ENCODE data around the gene SLC18B1. TPM values are rescaled to one million over a fixed set of nuclear protein-coding genes. Genes with fewer than 3 reads are reported as not detected.
A peak's percentile ranks its signal among the peaks of the same experiment; 100 is the strongest.

SLC18B1 gene
- total RNA-seq (10 to 100 TPM; 34.0 to 38.5 TPM), polyA plus RNA-seq (ENCODE audit: insufficient read length in 2 of 2) (10 to 100 TPM; 46.1 to 57.8 TPM)
- long read RNA-seq, donor 1, transcript SLC18B1-201 (14 exons, 2,368 nt): major isoform, 6 of 2,262 reads
- long read RNA-seq, donor 1, partial matches to known transcripts: 708 of 2,262 reads
- long read RNA-seq, donor 1, other reads (novel, unspliced or antisense): 1,548 of 2,262 reads
- long read RNA-seq, donor 2, transcript SLC18B1-201 (14 exons, 2,368 nt): major isoform, 10 of 10 reads
- long read RNA-seq, donor 2, partial matches to known transcripts: 0 of 10 reads
- long read RNA-seq, donor 2, other reads (novel, unspliced or antisense): 0 of 10 reads
- long read RNA-seq, donor 3, transcript SLC18B1-201 (14 exons, 2,368 nt): major isoform, 5 of 5 reads
- long read RNA-seq, donor 3, partial matches to known transcripts: 0 of 5 reads
- long read RNA-seq, donor 3, other reads (novel, unspliced or antisense): 0 of 5 reads
- long read RNA-seq, donor 4, transcript SLC18B1-201 (14 exons, 2,368 nt): major isoform, 7 of 13,271 reads
- long read RNA-seq, donor 4, partial matches to known transcripts: 12,740 of 13,271 reads
- long read RNA-seq, donor 4, other reads (novel, unspliced or antisense): 524 of 13,271 reads

DNA sequence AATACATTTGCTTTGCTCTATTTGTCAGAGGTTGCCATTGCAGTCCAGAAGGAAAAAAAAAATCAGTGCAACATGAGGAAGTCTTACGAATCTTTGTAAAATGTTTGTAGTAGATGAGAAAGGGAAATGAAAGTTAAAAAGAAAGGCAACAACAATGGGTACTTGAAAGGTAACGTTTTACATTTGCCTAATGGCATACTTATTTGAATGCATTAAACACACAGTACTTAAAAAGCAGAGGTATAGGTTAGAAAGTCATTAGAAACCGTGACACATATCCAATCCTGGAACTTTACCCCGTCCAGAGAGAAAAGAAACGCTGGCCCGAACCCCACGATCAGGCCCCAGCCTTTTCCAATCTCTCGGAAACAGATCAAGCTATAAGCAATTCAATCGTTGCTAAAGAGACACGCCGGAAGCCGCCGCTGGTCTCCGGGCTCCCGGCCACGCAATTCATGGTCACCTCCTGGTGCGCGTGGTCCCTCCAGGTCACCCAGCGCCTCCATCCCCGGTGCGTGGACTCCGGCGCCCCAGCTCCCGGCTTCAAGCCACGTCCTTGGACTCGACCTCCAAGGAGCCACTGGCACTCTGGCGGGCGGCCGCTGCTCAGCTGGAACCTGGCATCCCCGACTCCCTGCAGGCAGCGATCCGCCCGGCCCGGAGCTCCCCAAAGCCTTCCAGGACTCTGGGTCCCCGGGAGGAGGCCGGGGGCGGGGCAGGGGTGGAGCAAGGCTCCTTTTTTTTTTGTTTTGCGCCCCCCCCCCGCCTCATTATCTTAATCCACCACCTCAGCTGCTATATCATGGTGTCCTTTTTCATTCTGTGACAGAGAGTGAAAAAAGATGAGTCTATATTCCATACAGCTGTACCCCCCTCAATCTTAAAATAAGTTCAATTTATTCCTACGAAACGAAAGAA lies at the start of gene SLC18B1:
Gene SLC18B1 (minus strand): TSS at position 687 of the 918 bp plus-strand sequence. CDS start 181 bp downstream, at position 506.
- 0% methylated on average over 28 of the region's 41 CpGs for WGBS (ENCODE audit: insufficient coverage)
- peaks cover 4% of the 10 kb centered on the region for H3K4me1 ChIP-seq (ENCODE audit: control insufficient read depth, insufficient read depth, low read length)
- H3K27me3 ChIP-seq (ENCODE audit: control insufficient read depth, insufficient read depth, low read length): no peaks in the 10 kb centered on the region
- DNase-seq (ENCODE audit: low read depth in 4 of 6, low spot score in 6 of 6): peak in 5 of 6 donors; percentile 43 to 78 (median 50)
- H3K4me3 ChIP-seq (ENCODE audit: low read depth, low read length): peak within 1 kb of the TSS; percentile 79
- H3K9me3 ChIP-seq (ENCODE audit: control insufficient read depth, insufficient read depth, low read length): no peaks in the 10 kb centered on the region
- H3K36me3 ChIP-seq (ENCODE audit: control insufficient read depth, insufficient read depth, low read length): no peaks in the 10 kb centered on the region
- peak within 1 kb of the TSS; percentile 83 for H3K27ac ChIP-seq (ENCODE audit: low read depth, low read length)

DNA sequence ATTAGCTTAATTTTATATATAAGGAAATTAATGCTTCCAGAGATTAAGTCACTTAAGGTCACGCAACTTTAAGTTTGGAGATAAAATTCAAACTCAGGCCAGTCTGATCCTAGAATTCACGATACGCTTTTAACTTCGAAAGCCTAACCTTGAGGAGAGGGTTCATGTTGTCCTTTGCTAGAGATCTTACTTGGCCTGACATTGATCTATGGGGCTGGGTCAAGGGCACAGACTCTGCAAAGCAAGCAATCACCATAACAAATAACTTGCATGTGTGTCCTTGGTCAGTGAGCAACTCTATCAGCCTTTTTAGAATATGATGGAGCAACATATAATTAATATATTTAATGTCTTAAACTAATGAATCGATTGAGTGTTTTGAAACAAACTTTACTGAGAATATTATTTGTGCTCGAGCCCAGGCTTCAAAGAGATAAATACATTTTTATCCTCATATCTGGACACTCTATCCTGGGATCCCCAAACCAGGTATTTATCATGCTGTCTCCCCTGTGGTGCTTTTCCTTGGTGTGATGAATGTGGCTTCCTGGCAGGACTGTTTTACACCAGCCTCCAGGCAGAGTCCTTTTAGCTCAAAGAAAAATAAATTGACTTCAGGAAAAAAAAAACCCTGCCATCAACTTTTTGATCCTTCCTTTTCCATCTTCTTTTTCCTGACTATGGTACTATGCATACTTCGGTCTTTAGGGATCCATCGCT lies 45.0 kb upstream of the SLC18B1 start:
- 82% methylated on average over 3 of the region's 8 CpGs for WGBS (ENCODE audit: insufficient coverage)
- Histone ChIP-seq H3K4me1 (ENCODE audit: control insufficient read depth, insufficient read depth, low read length) (no peaks in the 10 kb centered on the region), H3K4me3 (ENCODE audit: low read depth, low read length) (no peak overlapping the region), H3K27me3 (ENCODE audit: control insufficient read depth, insufficient read depth, low read length) (no peaks in the 10 kb centered on the region), H3K27ac (ENCODE audit: low read depth, low read length) (no peak overlapping the region), H3K36me3 (ENCODE audit: control insufficient read depth, insufficient read depth, low read length) (no peaks in the 10 kb centered on the region), H3K9me3 (ENCODE audit: control insufficient read depth, insufficient read depth, low read length) (no peaks in the 10 kb centered on the region)
- peak in 1 of 6 donors; percentile 26 for DNase-seq (ENCODE audit: low read depth in 4 of 6, low spot score in 6 of 6)

- WGBS (ENCODE audit: insufficient coverage): no CpG with 5 or more reads among the region's 1 CpG
- no peak for DNase-seq (ENCODE audit: low read depth in 4 of 6, low spot score in 6 of 6)
Observed at GRCh38 chr6:132841966-132842365, 43.5 kb upstream of the SLC18B1 start.

GRCh38 chr6:132832891-132833290 lies 34.5 kb upstream of the SLC18B1 start:
- WGBS (ENCODE audit: insufficient coverage): 73% methylated on average over 2 of the region's 6 CpGs
- Histone ChIP-seq H3K27ac (ENCODE audit: low read depth, low read length) (no peak overlapping the region), H3K4me1 (ENCODE audit: control insufficient read depth, insufficient read depth, low read length) (no peaks in the 10 kb centered on the region), H3K9me3 (ENCODE audit: control insufficient read depth, insufficient read depth, low read length) (no peaks in the 10 kb centered on the region), H3K36me3 (ENCODE audit: control insufficient read depth, insufficient read depth, low read length) (no peaks in the 10 kb centered on the region), H3K4me3 (ENCODE audit: low read depth, low read length) (no peak overlapping the region), H3K27me3 (ENCODE audit: control insufficient read depth, insufficient read depth, low read length) (no peaks in the 10 kb centered on the region)
- DNase-seq (ENCODE audit: low read depth in 4 of 6, low spot score in 6 of 6): no peak

More at GRCh38 chr6:132841966-132842365, 43.5 kb upstream of the SLC18B1 start:
- Histone ChIP-seq H3K9me3 (ENCODE audit: control insufficient read depth, insufficient read depth, low read length) (no peaks in the 10 kb centered on the region), H3K4me3 (ENCODE audit: low read depth, low read length) (no peak overlapping the region), H3K4me1 (ENCODE audit: control insufficient read depth, insufficient read depth, low read length) (no peaks in the 10 kb centered on the region), H3K27me3 (ENCODE audit: control insufficient read depth, insufficient read depth, low read length) (no peaks in the 10 kb centered on the region), H3K27ac (ENCODE audit: low read depth, low read length) (no peak overlapping the region), H3K36me3 (ENCODE audit: control insufficient read depth, insufficient read depth, low read length) (no peaks in the 10 kb centered on the region)

- Histone ChIP-seq H3K36me3 (ENCODE audit: control insufficient read depth, insufficient read depth, low read length) (no peaks in the 10 kb centered on the region), H3K9me3 (ENCODE audit: control insufficient read depth, insufficient read depth, low read length) (no peaks in the 10 kb centered on the region), H3K4me1 (ENCODE audit: control insufficient read depth, insufficient read depth, low read length) (no peaks in the 10 kb centered on the region), H3K4me3 (ENCODE audit: low read depth, low read length) (no peak overlapping the region), H3K27me3 (ENCODE audit: control insufficient read depth, insufficient read depth, low read length) (no peaks in the 10 kb centered on the region), H3K27ac (ENCODE audit: low read depth, low read length) (no peak overlapping the region)
- WGBS (ENCODE audit: insufficient coverage): no CpG with 5 or more reads among the region's 3 CpGs
- DNase-seq (ENCODE audit: low read depth in 4 of 6, low spot score in 6 of 6): peak in 5 of 6 donors; percentile 48 to 95 (median 54)
Observed at GRCh38 chr6:132830334-132830751, 31.9 kb upstream of the SLC18B1 start.

DNA sequence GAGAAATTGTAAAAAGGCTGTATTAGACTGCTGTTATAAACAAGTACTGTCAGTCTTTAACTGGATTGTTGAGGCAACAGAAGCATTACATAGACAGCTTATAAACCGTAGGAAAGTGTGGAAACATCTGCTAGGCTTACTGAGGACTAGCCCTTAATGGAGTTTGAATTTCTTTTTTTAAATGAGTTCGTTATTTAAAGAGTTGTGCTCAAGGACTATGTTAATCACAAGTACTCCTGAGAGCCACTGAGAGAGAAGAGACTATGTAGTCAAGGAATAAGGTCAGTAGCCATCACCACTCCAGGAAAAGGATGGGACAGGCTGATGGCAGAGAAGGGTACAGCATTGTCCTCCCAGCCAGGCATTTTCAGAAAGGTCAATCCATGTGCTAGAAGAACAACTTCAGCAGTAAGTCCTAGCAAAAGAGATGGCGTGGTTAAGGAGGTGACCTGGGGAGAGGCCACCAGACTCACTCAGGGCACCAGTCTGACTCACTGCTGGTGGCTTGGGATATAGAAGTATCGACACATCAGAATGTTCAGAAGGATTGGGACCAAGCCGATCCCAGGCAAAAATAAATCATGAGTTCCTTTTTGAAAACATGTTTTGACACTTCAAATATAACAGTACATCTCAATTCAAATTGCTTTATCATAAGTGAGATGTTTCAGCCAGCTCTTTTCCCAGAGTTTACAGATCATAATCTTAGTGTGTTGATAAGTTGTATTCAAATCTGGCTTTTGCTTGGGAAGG lies 22.4 kb upstream of the SLC18B1 start:
- Histone ChIP-seq H3K4me3 (ENCODE audit: low read depth, low read length) (no peak overlapping the region), H3K9me3 (ENCODE audit: control insufficient read depth, insufficient read depth, low read length) (no peaks in the 10 kb centered on the region), H3K36me3 (ENCODE audit: control insufficient read depth, insufficient read depth, low read length) (peaks cover 16% of the 10 kb centered on the region), H3K4me1 (ENCODE audit: control insufficient read depth, insufficient read depth, low read length) (peaks cover 2% of the 10 kb centered on the region), H3K27ac (ENCODE audit: low read depth, low read length) (no peak overlapping the region), H3K27me3 (ENCODE audit: control insufficient read depth, insufficient read depth, low read length) (no peaks in the 10 kb centered on the region)
- 92% methylated on average over 2 of the region's 5 CpGs for WGBS (ENCODE audit: insufficient coverage)
- no peak for DNase-seq (ENCODE audit: low read depth in 4 of 6, low spot score in 6 of 6)

DNA sequence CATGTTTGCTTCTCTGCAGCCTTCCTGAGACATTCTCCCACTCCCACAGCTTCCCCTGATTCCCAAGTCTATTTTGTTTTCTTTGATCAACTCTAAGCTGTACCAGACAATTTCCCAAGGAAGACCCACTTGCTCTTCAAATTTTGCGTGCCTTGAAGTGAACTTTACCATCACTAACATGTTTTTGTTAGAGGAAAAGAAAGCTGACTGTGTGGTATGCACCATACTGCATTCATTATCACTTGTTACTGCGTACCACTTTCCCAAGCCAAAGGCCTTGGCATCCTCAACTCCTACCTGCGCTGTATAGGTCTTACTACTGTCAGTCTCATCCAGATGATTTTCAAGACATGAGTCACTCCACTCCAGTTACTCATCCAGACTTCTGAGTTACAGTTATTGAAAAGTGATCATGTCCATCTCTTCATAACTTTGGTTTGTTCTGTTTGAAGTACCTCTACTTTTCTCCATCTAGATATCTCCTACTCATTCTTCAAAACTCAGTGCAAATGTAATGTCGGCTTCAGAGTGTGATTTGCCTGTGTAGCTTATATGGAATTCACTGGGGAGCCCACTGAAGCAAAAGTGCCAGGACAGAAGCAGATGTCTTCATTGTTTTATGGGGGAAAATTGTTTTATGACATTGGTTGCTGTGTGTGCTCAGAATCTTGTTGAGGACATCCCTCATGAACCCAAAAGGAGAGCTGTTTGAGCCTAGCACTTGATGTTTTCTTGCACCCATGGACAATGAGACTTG lies 21.1 kb upstream of the SLC18B1 start:
- Histone ChIP-seq H3K4me3 (ENCODE audit: low read depth, low read length) (no peak overlapping the region), H3K4me1 (ENCODE audit: control insufficient read depth, insufficient read depth, low read length) (peaks cover 5% of the 10 kb centered on the region), H3K27ac (ENCODE audit: low read depth, low read length) (no peak overlapping the region), H3K27me3 (ENCODE audit: control insufficient read depth, insufficient read depth, low read length) (no peaks in the 10 kb centered on the region), H3K36me3 (ENCODE audit: control insufficient read depth, insufficient read depth, low read length) (peaks cover 16% of the 10 kb centered on the region), H3K9me3 (ENCODE audit: control insufficient read depth, insufficient read depth, low read length) (no peaks in the 10 kb centered on the region)
- no peak for DNase-seq (ENCODE audit: low read depth in 4 of 6, low spot score in 6 of 6)
- WGBS (ENCODE audit: insufficient coverage): 100% methylated on average over 1 of the region's 4 CpGs
